HCEC 1CT (cell line): ENCODE data around the gene ESAM.

Source experiments
- DNase-seq: peaks from one replicate; pipeline ENCODE4 v3.0.0-alpha.2; 2017

ESAM gene

DNA sequence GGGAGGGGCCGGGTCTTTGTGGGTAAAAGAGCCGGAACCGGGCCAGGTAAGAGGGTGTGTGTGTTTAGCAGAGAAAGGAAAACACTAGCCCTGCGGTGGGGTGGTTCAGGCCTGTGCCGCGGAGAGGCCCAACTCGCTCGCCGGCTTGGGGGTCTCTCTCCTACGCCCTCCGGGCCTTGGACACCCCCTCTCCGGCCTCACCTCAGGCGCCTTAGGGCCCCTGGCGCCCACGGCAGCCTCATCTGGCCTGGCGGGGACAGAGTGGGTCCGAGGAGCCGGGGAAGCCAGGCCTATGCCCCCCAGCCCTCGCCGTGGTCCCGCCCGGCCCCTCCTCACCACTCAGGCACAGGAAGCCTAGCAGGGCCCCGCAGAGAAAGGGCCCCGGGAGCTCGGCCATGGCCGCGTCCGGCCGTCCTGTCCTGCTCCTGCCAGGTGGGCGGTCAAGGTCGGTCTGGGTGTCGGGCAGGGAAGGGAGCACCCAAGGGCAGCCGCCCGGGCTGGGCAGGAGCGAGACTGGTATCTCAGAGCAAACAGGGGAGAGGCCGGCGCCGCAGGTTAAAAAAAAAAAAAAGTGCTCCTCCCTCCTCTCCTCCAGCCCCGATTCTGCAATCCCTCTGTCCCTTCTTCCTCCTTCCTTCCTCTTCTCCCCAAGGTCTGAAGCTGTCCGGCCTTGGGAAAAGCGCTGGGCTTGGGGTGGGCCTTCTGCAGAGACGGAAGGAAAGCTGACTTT lies 10.2 kb downstream of the ESAM start, which contains the start of gene VSIG2:
TSS of gene VSIG2 (minus strand) at position 515 of the 730 bp plus-strand sequence. CDS start at position 397, 118 bp downstream.
- DNase-seq = no peak

GRCh38 chr11:124751391-124751740 lies 10.7 kb downstream of the ESAM start:
- no peak for DNase-seq

GRCh38 chr11:124749912-124750311 lies 12.2 kb downstream of the ESAM start:
- no peak for DNase-seq

DNA sequence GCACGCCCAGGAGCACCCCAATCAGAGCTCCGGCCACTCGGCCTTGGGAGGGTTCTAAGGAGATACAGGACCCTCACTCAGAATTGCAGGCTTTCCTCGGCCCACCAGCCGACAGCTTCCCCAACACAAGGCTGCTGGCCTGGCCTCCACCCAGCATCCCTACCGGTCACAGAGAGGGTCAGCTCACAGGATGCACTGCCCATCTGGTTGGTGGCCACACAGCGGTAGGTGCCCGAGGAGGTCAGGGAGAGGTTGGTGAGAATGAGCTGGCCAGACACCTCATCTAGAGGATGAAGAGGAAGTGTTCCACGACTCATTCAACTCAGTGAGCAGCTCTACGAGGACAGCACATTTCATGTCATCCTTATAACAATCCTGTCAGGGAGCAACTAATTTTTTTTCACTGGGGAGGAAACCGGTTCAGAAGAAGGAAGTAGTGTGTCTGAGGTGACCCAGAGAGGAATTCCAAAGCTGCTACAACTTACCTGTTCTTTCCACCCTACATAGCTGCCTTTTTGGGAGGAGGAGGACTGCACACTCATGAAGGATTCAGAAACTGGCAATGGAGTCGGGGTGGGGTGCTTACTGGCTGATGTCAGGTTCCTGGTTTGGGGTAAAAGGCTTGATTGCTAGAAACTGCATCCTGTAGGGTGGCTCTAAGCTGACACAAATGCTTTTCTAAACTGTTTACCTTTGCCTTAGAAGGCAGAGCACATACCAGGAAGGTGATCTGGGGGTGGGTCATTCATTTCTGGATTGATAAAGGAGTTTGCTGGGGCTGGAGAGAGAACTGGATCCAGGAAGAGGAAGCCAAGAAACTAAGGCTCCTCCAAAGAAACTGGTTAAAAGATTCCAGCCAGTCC lies 13.4 kb downstream of the ESAM start:
- DNase-seq = peak; percentile 61

DNA sequence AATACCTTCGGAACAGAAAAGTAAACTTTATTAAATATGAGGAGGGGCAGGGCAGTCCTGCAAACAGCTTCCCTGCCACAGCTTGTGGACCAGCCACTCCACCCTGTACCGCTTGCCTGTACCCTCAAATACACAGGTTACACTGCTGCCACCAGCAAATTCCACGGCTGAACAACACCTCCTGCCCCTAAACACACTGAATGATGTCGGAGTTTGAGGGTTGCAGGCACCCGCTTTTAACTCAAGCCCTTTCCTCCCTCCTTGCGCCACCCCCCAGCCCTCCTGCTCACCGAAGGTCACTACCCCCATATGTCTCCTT lies 14.0 kb downstream of the ESAM start:
- DNase-seq = no peak

DNA sequence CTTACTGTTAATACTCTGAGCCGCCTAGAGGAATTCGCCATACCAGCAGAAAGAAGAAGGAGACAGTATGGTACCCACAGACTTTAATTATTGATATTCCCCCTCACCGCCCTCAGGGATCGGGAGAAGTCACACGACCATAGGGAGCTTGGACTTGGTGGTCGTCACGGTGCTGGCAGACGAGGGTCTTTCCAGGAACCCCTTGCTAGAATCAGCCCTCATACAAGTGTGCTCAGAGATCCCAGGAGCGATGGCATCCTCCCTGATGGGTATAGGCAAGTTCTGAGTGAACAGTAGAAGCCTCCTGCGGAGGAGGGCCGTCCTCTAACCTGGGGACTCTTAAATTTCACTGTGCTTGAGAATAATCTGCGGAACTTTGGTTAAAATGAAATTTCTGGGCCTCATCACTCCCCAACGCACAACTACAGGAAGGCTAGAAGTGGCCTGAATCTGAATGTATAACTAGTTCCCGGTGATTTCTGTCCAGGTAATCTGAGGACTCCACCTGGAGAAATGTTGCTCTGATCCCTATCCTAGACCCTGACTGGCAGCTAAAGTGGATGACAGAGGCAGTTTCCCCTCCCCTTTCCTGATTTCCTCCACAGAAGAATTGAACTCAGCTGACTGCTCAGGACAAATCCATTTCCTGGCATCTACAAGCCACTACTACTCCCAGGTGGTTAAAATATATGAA lies 14.5 kb downstream of the ESAM start:
- DNase-seq = no peak

DNA sequence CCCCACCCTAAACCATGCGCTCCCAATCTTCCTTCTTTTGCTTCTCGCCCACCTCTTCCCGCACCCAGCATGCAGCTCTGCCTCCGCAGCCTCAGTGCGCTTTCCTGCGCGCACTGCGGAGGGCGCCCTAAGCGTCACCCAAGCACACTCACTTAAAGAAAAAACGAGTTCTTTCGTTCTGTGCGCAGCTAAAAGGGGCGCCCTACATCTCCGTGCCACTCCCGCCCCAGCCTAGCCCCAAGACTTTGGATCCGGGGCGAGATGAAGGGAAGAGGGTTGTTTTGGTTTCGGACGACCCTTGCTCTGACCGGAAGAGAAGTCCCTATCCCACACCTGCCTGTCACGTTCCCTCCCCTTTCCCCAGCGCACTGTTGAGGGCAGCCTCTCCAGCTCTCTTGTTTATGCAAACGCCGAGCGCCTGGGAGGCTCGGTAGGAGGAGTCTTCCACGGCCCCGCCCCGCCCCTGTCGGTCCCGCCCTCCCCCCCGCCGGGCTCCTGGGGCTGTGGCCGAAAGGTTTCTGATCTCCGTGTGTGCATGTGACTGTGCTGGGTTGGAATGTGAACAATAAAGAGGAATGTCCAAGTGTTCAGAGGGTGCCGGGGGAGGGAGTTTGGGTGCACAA lies 15.4 kb downstream of the ESAM start:
- peak; percentile 92 for DNase-seq

- DNase-seq = no peak
Observed at GRCh38 chr11:124745835-124746620, 16.1 kb downstream of the ESAM start.

DNA sequence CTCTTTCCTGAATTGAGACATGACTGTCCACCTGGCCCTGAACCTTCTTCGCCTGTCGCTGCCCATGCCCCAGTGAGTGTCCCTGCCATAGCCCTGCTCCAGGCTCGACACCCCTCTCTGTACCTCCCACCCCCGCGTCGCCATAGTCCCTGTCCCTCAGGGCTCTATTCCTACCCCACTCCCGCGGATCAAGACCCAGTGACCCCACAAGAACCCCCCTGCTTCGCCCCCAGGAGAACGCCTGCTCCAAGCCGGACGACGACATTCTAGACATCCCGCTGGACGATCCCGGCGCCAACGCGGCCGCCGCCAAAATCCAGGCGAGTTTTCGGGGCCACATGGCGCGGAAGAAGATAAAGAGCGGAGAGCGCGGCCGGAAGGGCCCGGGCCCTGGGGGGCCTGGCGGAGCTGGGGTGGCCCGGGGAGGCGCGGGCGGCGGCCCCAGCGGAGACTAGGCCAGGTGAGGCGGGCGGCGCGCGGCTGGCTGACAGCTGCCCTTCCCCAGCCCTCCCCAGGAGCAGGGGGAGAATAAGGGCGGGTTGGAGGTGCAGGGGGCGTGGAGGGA lies 16.7 kb downstream of the ESAM start:
- no peak for DNase-seq

DNA sequence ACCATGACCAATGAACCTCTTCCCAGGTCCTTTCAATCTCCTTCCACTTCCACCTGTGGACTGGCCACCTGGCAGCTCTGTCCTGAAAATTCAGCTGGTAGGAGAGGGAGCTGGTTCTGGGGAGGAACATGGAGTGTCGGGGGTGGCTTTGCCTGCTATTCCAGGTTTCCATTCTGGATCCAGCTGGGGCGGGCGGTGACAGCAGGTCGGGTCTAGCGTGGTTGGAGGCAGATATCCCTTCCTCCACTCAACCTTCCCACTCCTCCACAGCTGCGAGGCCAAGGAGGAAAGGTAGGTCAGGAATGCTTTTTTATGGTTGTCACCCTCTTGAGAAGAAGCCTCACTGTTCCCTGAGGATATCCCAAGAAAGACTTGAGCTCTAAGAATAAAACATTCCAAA lies 19.0 kb downstream of the ESAM start:
- DNase-seq = no peak

GRCh38 chr11:124742555-124742954 lies 19.5 kb downstream of the ESAM start:
- no peak for DNase-seq

- DNase-seq = peak; percentile 50
Observed at GRCh38 chr11:124740277-124740882, 21.7 kb downstream of the ESAM start.

DNA sequence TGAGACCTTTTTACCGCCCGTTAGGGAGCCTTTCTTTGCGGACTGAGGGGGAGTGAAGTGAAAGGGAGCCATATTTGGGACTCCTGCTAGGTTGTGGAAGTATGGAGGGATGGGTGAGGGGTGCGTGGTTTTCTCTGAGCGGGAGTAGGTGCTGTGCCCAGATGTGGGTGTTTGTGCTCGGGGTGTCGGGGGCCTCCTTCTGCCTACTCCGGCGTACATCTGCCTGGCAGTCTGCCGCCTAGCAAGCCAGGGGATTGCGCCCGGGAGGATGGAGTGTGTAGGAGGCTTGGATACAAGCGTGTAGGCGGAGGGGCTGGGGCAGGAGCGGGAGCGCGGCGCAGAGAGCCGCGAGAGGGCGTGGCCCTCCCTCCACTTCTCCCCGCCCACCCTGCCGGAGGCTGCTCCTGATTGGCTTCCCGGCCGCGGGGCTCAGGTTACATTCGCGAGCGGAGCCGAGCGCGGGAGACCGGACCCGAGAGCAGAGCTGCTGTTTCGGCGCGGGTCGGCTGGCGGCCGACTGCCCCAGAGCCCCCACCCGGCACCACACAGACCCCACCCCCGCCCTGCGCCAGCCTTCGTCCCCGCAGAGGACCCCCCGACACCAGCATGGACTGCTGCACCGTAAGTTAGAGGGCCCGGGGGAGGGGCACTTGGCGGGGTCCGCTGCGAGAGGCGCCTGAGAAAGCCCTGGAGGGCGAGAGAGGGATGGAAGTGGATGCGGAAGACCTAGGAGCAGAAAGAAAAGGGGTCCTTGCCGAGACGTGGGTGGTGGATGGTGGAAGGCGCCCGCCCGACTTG lies 22.4 kb downstream of the ESAM start, which contains the start of gene NRGN:
TSS of gene NRGN (plus strand) at position 464 of the 798 bp plus-strand sequence. CDS start at position 607, 143 bp downstream.
- peak; percentile 91 for DNase-seq

GRCh38 chr11:124738713-124739478 lies 23.2 kb downstream of the ESAM start:
- no peak for DNase-seq

DNA sequence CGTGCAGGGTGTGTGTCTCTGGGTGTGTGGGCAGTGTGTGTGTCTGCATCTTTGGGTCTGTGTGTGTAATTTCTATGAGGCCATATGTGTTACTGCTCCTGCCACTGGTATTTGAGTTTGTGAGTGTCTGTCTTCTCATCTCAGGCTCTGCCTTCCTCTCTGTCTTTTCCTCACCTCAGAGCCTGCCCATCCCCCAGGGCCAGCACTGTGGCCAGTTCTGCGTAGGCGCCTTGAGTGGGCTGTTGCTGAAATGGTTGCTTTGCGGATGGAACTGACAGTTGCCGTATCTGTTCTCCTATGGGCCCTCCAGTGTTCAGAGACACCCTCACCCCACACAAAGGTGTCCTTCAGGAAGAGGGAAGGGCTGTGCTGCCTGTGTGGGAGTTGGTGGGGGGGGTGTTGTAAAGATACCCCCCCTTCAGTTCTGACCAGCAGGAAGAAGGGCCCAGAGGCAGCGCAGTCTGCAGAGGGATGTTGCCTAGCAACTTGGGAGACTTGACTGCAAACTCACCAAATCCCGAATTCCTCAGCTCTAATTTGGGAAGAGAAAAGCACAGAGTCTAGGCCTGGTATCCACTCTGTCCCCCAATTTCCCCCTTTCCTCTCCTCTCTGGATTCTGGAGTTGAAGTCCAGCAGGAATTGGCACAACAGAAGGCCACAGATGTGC lies 24.3 kb downstream of the ESAM start:
- no peak for DNase-seq

GRCh38 chr11:124736736-124737135 lies 25.4 kb downstream of the ESAM start:
- DNase-seq = no peak

DNA sequence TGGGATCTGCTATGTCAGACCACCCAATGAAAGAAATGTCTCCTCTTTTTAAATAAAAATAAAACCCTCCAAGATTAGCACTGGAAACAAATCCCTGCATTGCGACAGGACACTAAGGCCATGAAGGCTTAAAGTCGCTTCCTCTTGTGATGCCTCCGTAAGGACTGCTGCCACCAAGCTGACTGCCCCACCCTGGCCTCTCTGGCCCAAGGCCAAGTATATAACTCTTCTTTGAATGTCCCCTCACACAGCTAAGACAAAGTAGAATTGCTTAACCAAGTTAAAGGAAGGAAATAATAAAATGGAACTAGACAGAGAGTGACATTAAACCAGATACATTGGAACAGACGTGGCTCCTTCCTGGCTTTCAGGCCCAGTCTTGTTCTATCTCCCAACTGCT lies 29.9 kb downstream of the ESAM start:
- no peak for DNase-seq

DNA sequence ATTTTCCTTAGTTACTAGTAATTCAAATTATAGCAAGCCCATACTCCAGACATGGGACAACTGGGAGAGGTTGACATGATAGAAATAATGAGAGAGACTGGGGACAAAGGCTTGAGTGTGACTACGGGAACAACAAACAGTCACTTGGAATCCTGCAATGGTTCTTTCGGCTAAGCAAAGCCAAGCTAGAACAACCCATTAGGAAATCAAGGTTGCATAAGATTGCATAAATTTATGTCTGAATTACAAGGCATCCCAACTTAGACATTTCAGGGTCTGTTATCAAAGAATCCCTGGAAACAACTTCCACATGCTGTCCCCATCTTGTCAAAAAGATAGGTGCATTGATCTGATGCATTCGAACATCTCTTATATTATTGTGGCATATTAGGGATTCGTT lies 32.5 kb downstream of the ESAM start:
- DNase-seq = no peak

- DNase-seq = no peak
Observed at GRCh38 chr11:124728134-124728533, 34.0 kb downstream of the ESAM start.
